HCT116 (cell line): ENCODE measurements around the gene ATP2B1. TPM values are rescaled to one million over a fixed set of nuclear protein-coding genes. Genes with fewer than 3 reads are reported as not detected.

ENCODE experiments used
- ATAC-seq: fragments of 200-7000 bp; cut with Tn5 transposase; 2 replicates; pipeline ENCODE4 v1.9.1; 2020; ENCODE audit warnings: mild to moderate bottlenecking, moderate library complexity
- BruUV-seq: library from RNA; stranded (reverse); fragments of 400-500 nt; replicated peaks from 2 replicates; lab custom pipeline; 2021; lab: Mats Ljungman, UMichigan
- CTCF ChIA-PET: fragments of 300-600 bp; sonication (Branson Sonifier 250); formaldehyde crosslinking; loops from one replicate; lab custom pipeline; 2021; ENCODE audit warnings: antibody characterized with exemption; lab: Charles Lee
- POLR2A ChIA-PET: fragments of 300-600, 350-600 bp; sonication (Branson Sonifier 250); formaldehyde crosslinking; loops from one replicate; lab custom pipeline; 2021; ENCODE audit warnings: antibody characterized with exemption; lab: Charles Lee
- RAD21 ChIA-PET, 2 experiments: fragments of 300-600 bp; sonication (Branson Sonifier 250); formaldehyde crosslinking; loops; one replicate each; lab custom pipeline; 2023; ENCODE audit warnings: low total read pairs in 2 of 2; ENCODE audit not compliant: uncharacterized antibody in 2 of 2, unreplicated experiment in 2 of 2, low non-redundant PET in 1 of 2; lab: Charles Lee
- DNase-seq: peaks from one replicate; pipeline ENCODE4 v3.0.0-alpha.2; 2010; ENCODE audit warnings: low read depth, low spot score
- H2AFZ ChIP-seq: fragments of 200-600 bp; shearing (Covaris generic), sonication (generic); 2 replicates; pipeline ENCODE4 v1.6.1; 2017; ENCODE audit warnings: low read depth, mixed run types, mixed read lengths, antibody characterized with exemption, low read length; ENCODE audit not compliant: poor library complexity, severe bottlenecking
- H3K27ac ChIP-seq: 2 replicates; pipeline ENCODE4 v1.5.1; 2012; ENCODE audit warnings: low read depth, low read length
- H3K27me3 ChIP-seq: fragments of 200-600 bp; sonication (generic); 2 replicates; pipeline ENCODE4 v1.6.1; 2016; ENCODE audit warnings: mixed run types, low read length, mixed read lengths; ENCODE audit not compliant: insufficient read depth
- H3K36me3 ChIP-seq, 2 experiments: fragments of 200-500 bp in 1 of 2; fragments of 200-600 bp in 1 of 2; sonication (Bioruptor generic) in 1 of 2; sonication (generic) in 1 of 2; 2 replicates each; pipeline versions ENCODE4 v1.5.1 to v1.6.1; 2014 to 2016; ENCODE audit warnings: low read length in 2 of 2, inconsistent platforms in 1 of 2, mixed read lengths in 1 of 2, mixed run types in 1 of 2; ENCODE audit not compliant: insufficient read depth in 2 of 2, control insufficient read depth in 1 of 2
- H3K4me1 ChIP-seq, 2 experiments: fragments of 200-600 bp in 1 of 2; sonication (generic) in 1 of 2; 2 replicates each; pipeline versions ENCODE4 v1.5.1 to v1.6.1; 2012 to 2017; ENCODE audit warnings: low read length in 2 of 2, inconsistent platforms in 1 of 2, mild to moderate bottlenecking in 1 of 2, mixed read lengths in 1 of 2, mixed run types in 1 of 2, moderate library complexity in 1 of 2; ENCODE audit not compliant: insufficient read depth in 2 of 2, control insufficient read depth in 1 of 2
- H3K4me2 ChIP-seq: fragments of 200-600 bp; sonication (generic); 2 replicates; pipeline ENCODE4 v1.6.1; 2017; ENCODE audit warnings: mixed run types, low read length, mixed read lengths
- H3K4me3 ChIP-seq, 2 experiments: fragments of 200-600 bp in 1 of 2; sonication (generic) in 1 of 2; replicated peaks in 1 of 2; 2 replicates each; pipeline ENCODE4 v1.5.1; 2011 to 2016; ENCODE audit warnings: low read length in 2 of 2, control low read depth in 1 of 2, low read depth in 1 of 2, mild to moderate bottlenecking in 1 of 2, mixed read lengths in 1 of 2, mixed run types in 1 of 2
- H3K79me2 ChIP-seq: fragments of 200-600 bp; sonication (generic); 2 replicates; pipeline ENCODE4 v1.6.1; 2017; ENCODE audit warnings: mild to moderate bottlenecking, mixed run types, low read length, moderate library complexity, mixed read lengths; ENCODE audit not compliant: insufficient read depth
- H3K9ac ChIP-seq: fragments of 200-600 bp; sonication (generic); 2 replicates; pipeline ENCODE4 v1.6.1; 2016; ENCODE audit warnings: low read length, mixed read lengths
- H3K9me2 ChIP-seq: fragments of 200-600 bp; sonication (generic), shearing (Covaris generic); 2 replicates; pipeline ENCODE4 v1.6.1; 2017; ENCODE audit warnings: mixed run types, mild to moderate bottlenecking, moderate library complexity; ENCODE audit not compliant: insufficient read depth
- H3K9me3 ChIP-seq, 2 experiments: fragments of 200-500 bp in 1 of 2; fragments of 200-600 bp in 1 of 2; sonication (Bioruptor generic) in 1 of 2; sonication (generic) in 1 of 2; 2 replicates each; pipeline ENCODE4 v1.6.1; 2014 to 2017; ENCODE audit warnings: low read length in 2 of 2, mixed read lengths in 2 of 2, inconsistent platforms in 1 of 2, low read depth in 1 of 2, mild to moderate bottlenecking in 1 of 2, mixed run types in 1 of 2, moderate library complexity in 1 of 2; ENCODE audit not compliant: control insufficient read depth in 1 of 2, insufficient read depth in 1 of 2
- H4K20me1 ChIP-seq: fragments of 200-600 bp; sonication (generic), shearing (Covaris generic); 2 replicates; pipeline ENCODE4 v1.6.1; 2017; ENCODE audit warnings: mixed run types, mild to moderate bottlenecking, moderate library complexity; ENCODE audit not compliant: insufficient read depth
- CBX3 ChIP-seq: IDR thresholded peaks from 2 replicates; pipeline ENCODE4 v1.6.1; 2012; ENCODE audit warnings: low read depth
- CEBPB ChIP-seq: IDR thresholded peaks from 2 replicates; pipeline ENCODE4 v1.6.1; 2012; ENCODE audit warnings: low read depth
- ELF1 ChIP-seq: IDR thresholded peaks from 2 replicates; pipeline ENCODE4 v1.6.1; 2012; ENCODE audit warnings: low read depth, borderline replicate concordance
- EZH2 ChIP-seq: fragments of 200-600 bp; sonication (generic); IDR thresholded peaks from 2 replicates; pipeline ENCODE4 v1.6.1; 2017; ENCODE audit warnings: antibody characterized with exemption, mixed run types
- FOSL1 ChIP-seq: IDR thresholded peaks from 2 replicates; pipeline ENCODE4 v1.6.1; 2012; ENCODE audit warnings: low read depth
- RAD21 ChIP-seq: IDR thresholded peaks from 2 replicates; pipeline ENCODE4 v1.6.1; 2012; ENCODE audit warnings: low read depth, mild to moderate bottlenecking
- SIN3A ChIP-seq: IDR thresholded peaks from 2 replicates; pipeline ENCODE4 v1.6.1; 2012; ENCODE audit warnings: low read depth
- SP1 ChIP-seq: IDR thresholded peaks from 2 replicates; pipeline ENCODE4 v1.6.1; 2012; ENCODE audit warnings: low read depth
- TCF7L2 ChIP-seq: IDR thresholded peaks from 2 replicates; pipeline ENCODE4 v1.7.0; 2011; ENCODE audit warnings: borderline replicate concordance, inconsistent platforms; ENCODE audit not compliant: insufficient read depth, insufficient read length; ENCODE audit errors: extremely low read depth
- ZFX ChIP-seq: fragments of 450-650 bp; IDR thresholded peaks from 2 replicates; pipeline ENCODE4 v1.6.1; 2017
- intact Hi-C: fragments of 100-400 bp; cut with micrococcal nuclease; formaldehyde crosslinking; loops from 2 replicates; pipeline ENCODE4 v1.10.0; 2022
- total RNA-seq: library from RNA; stranded (reverse); gene quantifications from one replicate; pipeline ENCODE4 v1.2.1, GENCODE V29; 2021; ENCODE audit not compliant: unreplicated experiment
- TF ChIP-seq, protein P1 (sequence below): IDR thresholded peaks from 2 replicates; pipeline ENCODE4 v1.6.1; 2011; ENCODE audit warnings: mild to moderate bottlenecking, low read length, moderate library complexity; ENCODE audit not compliant: insufficient replicate concordance; ENCODE audit errors: extremely low read depth
- TF ChIP-seq, protein P2 (sequence below): IDR thresholded peaks from 2 replicates; pipeline ENCODE4 v1.6.1; 2012

ATP2B1 gene
- total RNA-seq, 1 experiment from 2014 or later = 62.4 TPM

DNA sequence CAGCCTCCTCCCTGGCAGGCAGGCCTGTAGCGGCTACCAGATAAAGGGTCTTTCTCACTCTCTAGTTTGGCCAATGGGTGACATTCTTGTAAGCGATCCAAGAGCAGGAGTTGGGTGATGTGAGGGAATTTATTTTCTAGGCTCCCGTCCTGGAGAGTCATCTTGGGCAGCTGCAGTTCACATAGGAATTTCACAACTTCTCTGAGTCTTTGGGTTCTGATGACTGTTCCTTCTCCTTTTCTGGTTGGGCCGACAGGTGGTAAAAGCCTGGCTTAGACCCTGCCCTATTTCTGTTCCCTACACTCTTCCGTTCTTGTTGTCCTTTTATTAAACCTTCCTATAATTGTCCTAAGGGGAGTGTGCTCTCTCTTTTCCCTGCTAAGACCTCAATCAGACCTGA lies 140.2 kb downstream of the ATP2B1 start:
- Histone ChIP-seq H3K4me1 (no peaks in the 10 kb centered on the region), H3K9ac (no peak overlapping the region), H3K27ac (no peak overlapping the region), H3K36me3 (no peaks in the 10 kb centered on the region)
- ChIA-PET POLR2A (no interaction called here), CTCF (no interaction called here)
- TF ChIP-seq CBX3 (no peak), FOSL1 (no peak), ZFX (no peak), ELF1 (no peak), EZH2 (no peak), TCF7L2 (no peak), RAD21 (no peak), SIN3A (no peak), SP1 (no peak), CEBPB (no peak)
- TF ChIP-seq, protein P1, sequence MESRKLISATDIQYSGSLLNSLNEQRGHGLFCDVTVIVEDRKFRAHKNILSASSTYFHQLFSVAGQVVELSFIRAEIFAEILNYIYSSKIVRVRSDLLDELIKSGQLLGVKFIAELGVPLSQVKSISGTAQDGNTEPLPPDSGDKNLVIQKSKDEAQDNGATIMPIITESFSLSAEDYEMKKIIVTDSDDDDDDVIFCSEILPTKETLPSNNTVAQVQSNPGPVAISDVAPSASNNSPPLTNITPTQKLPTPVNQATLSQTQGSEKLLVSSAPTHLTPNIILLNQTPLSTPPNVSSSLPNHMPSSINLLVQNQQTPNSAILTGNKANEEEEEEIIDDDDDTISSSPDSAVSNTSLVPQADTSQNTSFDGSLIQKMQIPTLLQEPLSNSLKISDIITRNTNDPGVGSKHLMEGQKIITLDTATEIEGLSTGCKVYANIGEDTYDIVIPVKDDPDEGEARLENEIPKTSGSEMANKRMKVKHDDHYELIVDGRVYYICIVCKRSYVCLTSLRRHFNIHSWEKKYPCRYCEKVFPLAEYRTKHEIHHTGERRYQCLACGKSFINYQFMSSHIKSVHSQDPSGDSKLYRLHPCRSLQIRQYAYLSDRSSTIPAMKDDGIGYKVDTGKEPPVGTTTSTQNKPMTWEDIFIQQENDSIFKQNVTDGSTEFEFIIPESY = no peak
- TF ChIP-seq, protein P2, sequence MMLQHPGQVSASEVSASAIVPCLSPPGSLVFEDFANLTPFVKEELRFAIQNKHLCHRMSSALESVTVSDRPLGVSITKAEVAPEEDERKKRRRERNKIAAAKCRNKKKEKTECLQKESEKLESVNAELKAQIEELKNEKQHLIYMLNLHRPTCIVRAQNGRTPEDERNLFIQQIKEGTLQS = no peak
- TF ChIP-seq, all 23 proteins: peak for 0
- Histone ChIP-seq H3K27me3 (no peaks in the 10 kb centered on the region), H4K20me1 (no peaks in the 10 kb centered on the region), H3K9me2 (no peaks in the 10 kb centered on the region), H3K4me3 (no peak overlapping the region), H3K4me2 (no peak overlapping the region), H2AFZ (no peak overlapping the region), H3K79me2 (no peaks in the 10 kb centered on the region), H3K9me3 (no peaks in the 10 kb centered on the region)
- RAD21 ChIA-PET = no interaction called here
- intact Hi-C loops = no loop called here
- no TSS peak for BruUV-seq
- ATAC-seq = no peak
- DNase-seq = no peak
